Adipocyte (in vitro differentiated cells): Measurements from ENCODE around the gene TMEM269.

Source experiments
- DNase-seq: peaks from one replicate; pipeline ENCODE4 v3.0.0-alpha.2; 2015; ENCODE audit warnings: low read depth
- H3K27me3 ChIP-seq: replicated peaks from 2 replicates; pipeline ENCODE4 v1.7.0; 2013; ENCODE audit warnings: mild to moderate bottlenecking, low read length, moderate library complexity; ENCODE audit not compliant: control insufficient read depth, insufficient read depth
- H3K36me3 ChIP-seq: 2 replicates; pipeline ENCODE4 v1.7.0; 2013; ENCODE audit warnings: low read length, mild to moderate bottlenecking, moderate library complexity; ENCODE audit not compliant: control insufficient read depth, insufficient read depth, severe bottlenecking
- H3K4me1 ChIP-seq: 2 replicates; pipeline ENCODE4 v1.7.0; 2013; ENCODE audit warnings: mild to moderate bottlenecking, low read length, moderate library complexity; ENCODE audit not compliant: control insufficient read depth, insufficient read depth
- H3K4me3 ChIP-seq: 2 replicates; pipeline ENCODE4 v1.7.0; 2013; ENCODE audit warnings: mild to moderate bottlenecking, low read length, moderate library complexity
- H3K9ac ChIP-seq: 2 replicates; pipeline ENCODE4 v1.7.0; 2013; ENCODE audit warnings: mild to moderate bottlenecking, low read length, moderate library complexity
- H3K9me3 ChIP-seq: 2 replicates; pipeline ENCODE4 v1.7.0; 2013; ENCODE audit warnings: mild to moderate bottlenecking, low read length, moderate library complexity; ENCODE audit not compliant: control insufficient read depth

The TMEM269 gene

GRCh38 chr1:42845193-42845592 lies 60.4 kb downstream of the TMEM269 start:
- no peak for DNase-seq
- peaks cover 28% of the 10 kb centered on the region for H3K4me1 ChIP-seq
- peak overlapping the region; percentile 89 for H3K4me3 ChIP-seq

GRCh38 chr1:42845866-42846256 lies 61.1 kb downstream of the TMEM269 start:
- H3K9ac ChIP-seq, result peak overlapping the region; percentile 60
- H3K4me1 ChIP-seq, result peaks cover 28% of the 10 kb centered on the region
- H3K9me3 ChIP-seq, result peaks cover under 1% of the 10 kb centered on the region
- DNase-seq, result no peak
- no peaks in the 10 kb centered on the region for H3K27me3 ChIP-seq
- peak overlapping the region; percentile 89 for H3K4me3 ChIP-seq
- H3K36me3 ChIP-seq, result peaks cover 38% of the 10 kb centered on the region

More at GRCh38 chr1:42845193-42845592, 60.4 kb downstream of the TMEM269 start:
- H3K36me3 ChIP-seq, result peaks cover 34% of the 10 kb centered on the region
- no peak overlapping the region for H3K9ac ChIP-seq
- H3K9me3 ChIP-seq, result no peaks in the 10 kb centered on the region
- no peaks in the 10 kb centered on the region for H3K27me3 ChIP-seq

GRCh38 chr1:42846257-42847110 lies 61.7 kb downstream of the TMEM269 start, which contains the start of gene ZNF691:
ZNF691 (plus strand) TSS chr1:42846613; CDS start chr1:42849659, 3,046 bp downstream.
- H3K9ac ChIP-seq, result peak within 1 kb of the TSS; percentile 94
- no peaks in the 10 kb centered on the region for H3K27me3 ChIP-seq

GRCh38 chr1:42847111-42847595 lies 62.4 kb downstream of the TMEM269 start:
- Histone ChIP-seq H3K9me3 (peaks cover 10% of the 10 kb centered on the region), H3K4me1 (peaks cover 31% of the 10 kb centered on the region)
- DNase-seq, result no peak

More at GRCh38 chr1:42846257-42847110, 61.7 kb downstream of the TMEM269 start, which contains the start of gene ZNF691:
- Histone ChIP-seq H3K9me3 (peaks cover 7% of the 10 kb centered on the region), H3K4me3 (peak within 1 kb of the TSS; percentile 89), H3K36me3 (peaks cover 38% of the 10 kb centered on the region), H3K4me1 (peaks cover 28% of the 10 kb centered on the region)
- peak; percentile 99 for DNase-seq

GRCh38 chr1:42847721-42848460 lies 63.1 kb downstream of the TMEM269 start:
- Histone ChIP-seq H3K9ac (no peak overlapping the region), H3K27me3 (no peaks in the 10 kb centered on the region), H3K4me3 (peak overlapping the region; percentile 89), H3K36me3 (peaks cover 29% of the 10 kb centered on the region), H3K4me1 (peaks cover 38% of the 10 kb centered on the region), H3K9me3 (peaks cover 10% of the 10 kb centered on the region)
- DNase-seq, result no peak

More at GRCh38 chr1:42847111-42847595, 62.4 kb downstream of the TMEM269 start:
- H3K4me3 ChIP-seq, result peak overlapping the region; percentile 89
- no peaks in the 10 kb centered on the region for H3K27me3 ChIP-seq
- peaks cover 36% of the 10 kb centered on the region for H3K36me3 ChIP-seq
- peak overlapping the region; percentile 94 for H3K9ac ChIP-seq

- H3K27me3 ChIP-seq, result no peaks in the 10 kb centered on the region
- H3K4me1 ChIP-seq, result peaks cover 49% of the 10 kb centered on the region
- peaks cover 10% of the 10 kb centered on the region for H3K9me3 ChIP-seq
- H3K4me3 ChIP-seq, result no peak overlapping the region
- DNase-seq, result no peak
- H3K36me3 ChIP-seq, result peaks cover 23% of the 10 kb centered on the region
- no peak overlapping the region for H3K9ac ChIP-seq
Measured at GRCh38 chr1:42848823-42849537, 64.2 kb downstream of the TMEM269 start.

- H3K9me3 ChIP-seq, result peaks cover 10% of the 10 kb centered on the region
- no peaks in the 10 kb centered on the region for H3K27me3 ChIP-seq
- DNase-seq, result no peak
- H3K9ac ChIP-seq, result no peak overlapping the region
- no peak overlapping the region for H3K4me3 ChIP-seq
- H3K36me3 ChIP-seq, result peaks cover 23% of the 10 kb centered on the region
- peaks cover 42% of the 10 kb centered on the region for H3K4me1 ChIP-seq
Measured at GRCh38 chr1:42849944-42850343, 65.2 kb downstream of the TMEM269 start.
